ENCODE data around the gene PRKCA. TPM values are rescaled to one million over a fixed set of nuclear protein-coding genes. Genes with fewer than 3 reads are reported as not detected.

PRKCA gene
- total and polyA plus RNA-seq, 9 of the 15 experiments (the other 6 are each of a cell fraction or from before 2014, with no cell fraction given), result 3.2 to 33.0 (median 17.8) TPM

DNA sequence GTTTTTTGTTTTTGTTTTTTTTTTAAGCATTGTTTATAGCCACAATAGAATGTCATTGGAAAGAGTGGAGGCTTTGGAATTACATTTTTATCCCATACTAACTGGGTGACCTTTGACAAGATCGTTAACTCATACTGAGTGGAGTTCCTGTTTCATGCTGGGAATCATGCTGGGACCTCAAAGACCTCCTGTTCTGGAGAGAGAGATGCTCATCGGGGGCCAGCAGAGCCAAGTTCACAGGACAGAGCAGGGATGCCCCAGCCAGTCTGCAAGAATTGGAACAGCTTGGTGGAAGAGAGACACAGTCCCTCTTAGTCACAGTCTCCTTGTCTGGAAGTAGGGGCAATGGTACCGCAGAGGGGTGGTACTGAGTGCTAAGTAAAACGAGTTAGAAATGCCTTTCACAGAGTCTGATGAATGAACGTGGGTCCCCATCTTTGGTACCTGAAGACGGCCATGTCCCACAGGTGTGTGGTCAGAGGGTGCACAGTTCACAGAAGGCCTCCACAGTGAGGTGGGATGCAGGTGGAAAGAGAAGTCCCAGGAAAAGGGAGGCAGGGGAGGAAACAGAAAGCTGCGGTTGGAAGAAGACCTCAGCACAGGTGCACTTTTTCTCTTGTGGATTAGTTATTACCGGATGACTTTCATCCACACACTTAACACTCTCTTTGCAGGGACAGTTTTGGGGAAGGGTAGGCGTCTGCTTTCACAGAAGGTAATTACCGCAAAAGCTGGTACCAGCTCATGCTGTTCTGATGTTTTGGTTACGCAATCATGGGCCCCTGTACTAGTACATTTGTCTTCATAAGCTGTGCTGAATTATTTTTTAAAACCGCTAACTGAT is 147.8 kb downstream of the PRKCA start:
- no peak overlapping the region for H3K9ac ChIP-seq (ENCODE audit: insufficient read depth in 1 of 2, low read depth in 2 of 2, low read length in 2 of 2)
- no peaks in the 10 kb centered on the region; a peak in 1 of 5 replicates for H3K4me1 ChIP-seq (replicated peaks in 1 of 2; ENCODE audit: control insufficient read depth in 2 of 2, insufficient read depth in 2 of 2, low read length in 2 of 2)
- in situ Hi-C loops (cut with MboI), result no loop called here
- intact Hi-C loops (cut with micrococcal nuclease), result no loop called here
- no peaks in the 10 kb centered on the region for H3K9me3 ChIP-seq (replicated peaks; ENCODE audit: control insufficient read depth, insufficient read depth, low read depth, low read length)
- H2AFZ ChIP-seq (ENCODE audit: low read depth, low read length), result no peak overlapping the region
- 64% methylated on average over 8 of the region's 12 CpGs for WGBS (ENCODE audit: insufficient coverage, low coverage, missing lambda C conversion rate)
- TF ChIP-seq CEBPG (CRISPR knock-in tag; IDR thresholded peaks at IDR 0.05) (peak; percentile 42; the same call in 1 of the 2 replicates), CEBPG (tag; conservative IDR thresholded peaks at IDR 0.05 in 1 of 2, IDR thresholded peaks at IDR 0.05 in 1 of 2) (peak; percentile 66 to 77), ZNF124 (CRISPR knock-in tag; IDR thresholded peaks at IDR 0.05) (no peak), CEBPB (tag; IDR thresholded peaks at IDR 0.05) (peak; percentile 88)
- CTCF ChIA-PET (ENCODE audit: low intra/inter-chr PET ratio), result no interaction called here
- no peaks in the 10 kb centered on the region; the same call in none of the 3 replicates for H3K79me2 ChIP-seq (ENCODE audit: control insufficient read depth, insufficient read depth, low read length)
- FAIRE-seq (no peak), ATAC-seq (no peak), DNase-seq (ENCODE audit: extremely low read depth in 1 of 4, low spot score in 3 of 4) (no peak)
- no TSS peak for BruUV-seq (replicated peaks)
- POLR2A ChIA-PET, result interaction anchor here (0.6 to 1.0 kb wide), 2 partner anchors 9 to 26 kb away, joined by 3 read pairs; no protein-coding TSS in a partner anchor
- H3K27ac ChIP-seq (ENCODE audit: extremely low read depth, low read depth, low read length), result no peak overlapping the region
- no peaks in the 10 kb centered on the region for H3K27me3 ChIP-seq (ENCODE audit: control insufficient read depth in 2 of 2, insufficient read depth in 2 of 2, low read length in 2 of 2)
- H4K20me1 ChIP-seq (replicated peaks; ENCODE audit: control insufficient read depth, insufficient read depth, low read length), result no peaks in the 10 kb centered on the region
- no peaks in the 10 kb centered on the region; the same call in 2 of the 3 replicates for H3K36me3 ChIP-seq (ENCODE audit: control insufficient read depth, insufficient read depth, low read length)
- no peak overlapping the region for H3K4me3 ChIP-seq
- no peaks in the 10 kb centered on the region for H3K9me1 ChIP-seq (ENCODE audit: control insufficient read depth, insufficient read depth, low read length)
- no peak overlapping the region for H3K4me2 ChIP-seq (ENCODE audit: insufficient read depth, low read length)

DNA sequence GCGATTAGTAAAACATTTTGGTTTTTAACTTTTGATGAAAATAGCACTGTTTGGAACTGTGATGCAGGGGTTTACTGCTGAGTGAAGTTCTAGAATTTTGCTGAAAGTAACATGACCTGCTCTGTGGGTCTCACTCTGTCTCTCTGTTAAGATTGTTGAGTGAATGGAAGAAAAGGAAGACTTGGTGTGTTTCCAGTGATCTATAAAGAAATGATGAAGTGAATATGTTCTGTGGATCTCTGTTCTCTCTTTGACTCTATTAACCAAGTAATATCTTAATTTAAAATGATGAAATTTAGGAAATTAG is 148.4 kb downstream of the PRKCA start:
- no peak for ATAC-seq
- Histone ChIP-seq H3K4me1 (replicated peaks in 1 of 2; ENCODE audit: control insufficient read depth in 2 of 2, insufficient read depth in 2 of 2, low read length in 2 of 2) (no peaks in the 10 kb centered on the region; a peak in 1 of 5 replicates), H3K79me2 (ENCODE audit: control insufficient read depth, insufficient read depth, low read length) (no peaks in the 10 kb centered on the region; the same call in none of the 3 replicates), H3K9me1 (ENCODE audit: control insufficient read depth, insufficient read depth, low read length) (no peaks in the 10 kb centered on the region), H3K9ac (ENCODE audit: insufficient read depth in 1 of 2, low read depth in 2 of 2, low read length in 2 of 2) (no peak overlapping the region), H2AFZ (ENCODE audit: low read depth, low read length) (no peak overlapping the region), H3K9me3 (replicated peaks; ENCODE audit: control insufficient read depth, insufficient read depth, low read depth, low read length) (no peaks in the 10 kb centered on the region), H3K36me3 (ENCODE audit: control insufficient read depth, insufficient read depth, low read length) (no peaks in the 10 kb centered on the region; the same call in 2 of the 3 replicates), H3K4me3 (no peak overlapping the region), H3K4me2 (ENCODE audit: insufficient read depth, low read length) (no peak overlapping the region), H3K27me3 (ENCODE audit: control insufficient read depth in 2 of 2, insufficient read depth in 2 of 2, low read length in 2 of 2) (no peaks in the 10 kb centered on the region), H4K20me1 (replicated peaks; ENCODE audit: control insufficient read depth, insufficient read depth, low read length) (no peaks in the 10 kb centered on the region), H3K27ac (ENCODE audit: extremely low read depth, low read depth, low read length) (no peak overlapping the region)
- in situ Hi-C loops (cut with MboI), result no loop called here
- no TSS peak for BruUV-seq (replicated peaks)
- intact Hi-C loops (cut with micrococcal nuclease), result no loop called here
- WGBS (ENCODE audit: insufficient coverage, low coverage, missing lambda C conversion rate), result 67% methylated on average over 1 of the region's 1 CpG
- FAIRE-seq, result no peak
- ChIA-PET POLR2A (interaction anchor here (1.0 kb wide), 1 partner anchor 9 kb away, joined by 3 read pairs; no protein-coding TSS in a partner anchor), CTCF (ENCODE audit: low intra/inter-chr PET ratio) (no interaction called here)
- DNase-seq (ENCODE audit: extremely low read depth in 1 of 4, low spot score in 3 of 4), result no peak
- no peak for TF ChIP-seq L3MBTL2 (IDR thresholded peaks at IDR 0.05)
- no peak for TF ChIP-seq TEAD2 (tag; IDR thresholded peaks at IDR 0.05)
- TF ChIP-seq ZNF263 (CRISPR knock-in tag; IDR thresholded peaks at IDR 0.05; ENCODE audit: borderline replicate concordance), result no peak
- no peak for TF ChIP-seq AFF4 (CRISPR knock-in tag; IDR thresholded peaks at IDR 0.05)
- no peak for TF ChIP-seq ZBTB7A (IDR thresholded peaks at IDR 0.05; ENCODE audit: borderline replicate concordance, control insufficient read depth, low read depth, low read length)
- peak; percentile 15; the same call in 1 of the 2 replicates for TF ChIP-seq CEBPB (tag; IDR thresholded peaks at IDR 0.05)
- TF ChIP-seq, protein P1, sequence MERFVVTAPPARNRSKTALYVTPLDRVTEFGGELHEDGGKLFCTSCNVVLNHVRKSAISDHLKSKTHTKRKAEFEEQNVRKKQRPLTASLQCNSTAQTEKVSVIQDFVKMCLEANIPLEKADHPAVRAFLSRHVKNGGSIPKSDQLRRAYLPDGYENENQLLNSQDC (CRISPR knock-in tag; IDR thresholded peaks at IDR 0.05), result no peak
- no peak for TF ChIP-seq SOX6 (IDR thresholded peaks at IDR 0.05)

Measured in K562 (cell line).